Common myeloid progenitor, CD34-positive (primary cell): ENCODE data around the gene CTSC.

Experiments used
- CTCF ChIA-PET: fragments of 350-600 bp; sonication (Branson Sonifier 250); formaldehyde crosslinking; loops from one replicate; lab custom pipeline; 2021; ENCODE audit warnings: antibody characterized with exemption; lab: Charles Lee
- POLR2A ChIA-PET: fragments of 350-600 bp; sonication (Branson Sonifier 250); formaldehyde crosslinking; loops from one replicate; lab custom pipeline; 2021; ENCODE audit warnings: antibody characterized with exemption; lab: Charles Lee
- DNase-seq, 3 donors: peaks; one replicate each; pipeline versions ENCODE4 v3.0.0 to v3.0.0-alpha.2; 2013
- H3K27ac ChIP-seq, 2 experiments: 1 replicate in 1 of 2; 2 replicates in 1 of 2; pipeline ENCODE4 v1.7.0; 2013; ENCODE audit warnings: inconsistent platforms in 2 of 2, low read length in 2 of 2, mild to moderate bottlenecking in 2 of 2, low read depth in 1 of 2, moderate library complexity in 1 of 2; ENCODE audit not compliant: severe bottlenecking in 2 of 2, insufficient read depth in 1 of 2, poor library complexity in 1 of 2
- H3K27me3 ChIP-seq, 5 experiments: replicated peaks in 2 of 5; 1 replicate in 3 of 5; 2 replicates in 2 of 5; pipeline versions ENCODE4 v1.6.1 to v1.7.0; 2013; ENCODE audit warnings: low read length in 4 of 5, mild to moderate bottlenecking in 2 of 5, moderate library complexity in 2 of 5, inconsistent platforms in 1 of 5; ENCODE audit not compliant: insufficient read depth in 5 of 5, control insufficient read depth in 4 of 5
- H3K36me3 ChIP-seq, 4 experiments: 1 replicate in 2 of 4; 2 replicates in 2 of 4; pipeline versions ENCODE4 v1.6.1 to v1.7.0; 2013; ENCODE audit warnings: low read length in 3 of 4, control low read depth in 1 of 4, mild to moderate bottlenecking in 1 of 4; ENCODE audit not compliant: control insufficient read depth in 4 of 4, insufficient read depth in 4 of 4
- H3K4me1 ChIP-seq, 4 experiments: 1 replicate in 3 of 4; 2 replicates in 1 of 4; pipeline versions ENCODE4 v1.6.1 to v1.7.1; 2013; ENCODE audit warnings: low read length in 3 of 4, mild to moderate bottlenecking in 3 of 4, control low read depth in 1 of 4, inconsistent platforms in 1 of 4, moderate library complexity in 1 of 4; ENCODE audit not compliant: control insufficient read depth in 4 of 4, insufficient read depth in 4 of 4; ENCODE audit errors: control extremely low read depth in 1 of 4
- H3K4me3 ChIP-seq, 7 experiments: 1 replicate in 4 of 7; 2 replicates in 3 of 7; pipeline versions ENCODE4 v1.5.1 to v1.7.0; 2013; ENCODE audit warnings: mild to moderate bottlenecking in 7 of 7, low read length in 6 of 7, moderate library complexity in 6 of 7, inconsistent platforms in 2 of 7, low read depth in 2 of 7, control low read depth in 1 of 7; ENCODE audit not compliant: insufficient read depth in 4 of 7, control insufficient read depth in 1 of 7; ENCODE audit errors: extremely low read depth in 1 of 7
- H3K9me3 ChIP-seq, 5 experiments: 1 replicate in 4 of 5; 2 replicates in 1 of 5; pipeline versions ENCODE4 v1.6.1 to v1.7.1; 2013; ENCODE audit warnings: low read length in 4 of 5, mild to moderate bottlenecking in 2 of 5, inconsistent platforms in 1 of 5, low read depth in 1 of 5, moderate library complexity in 1 of 5; ENCODE audit not compliant: control insufficient read depth in 4 of 5, insufficient read depth in 2 of 5; ENCODE audit errors: control extremely low read depth in 1 of 5
- WGBS: methylation state at CpG from one replicate; pipeline ENCODE4 v1.1.5; 2013; ENCODE audit not compliant: insufficient coverage; 5-methylcytosine and 5-hydroxymethylcytosine counted together

The CTSC gene

DNA sequence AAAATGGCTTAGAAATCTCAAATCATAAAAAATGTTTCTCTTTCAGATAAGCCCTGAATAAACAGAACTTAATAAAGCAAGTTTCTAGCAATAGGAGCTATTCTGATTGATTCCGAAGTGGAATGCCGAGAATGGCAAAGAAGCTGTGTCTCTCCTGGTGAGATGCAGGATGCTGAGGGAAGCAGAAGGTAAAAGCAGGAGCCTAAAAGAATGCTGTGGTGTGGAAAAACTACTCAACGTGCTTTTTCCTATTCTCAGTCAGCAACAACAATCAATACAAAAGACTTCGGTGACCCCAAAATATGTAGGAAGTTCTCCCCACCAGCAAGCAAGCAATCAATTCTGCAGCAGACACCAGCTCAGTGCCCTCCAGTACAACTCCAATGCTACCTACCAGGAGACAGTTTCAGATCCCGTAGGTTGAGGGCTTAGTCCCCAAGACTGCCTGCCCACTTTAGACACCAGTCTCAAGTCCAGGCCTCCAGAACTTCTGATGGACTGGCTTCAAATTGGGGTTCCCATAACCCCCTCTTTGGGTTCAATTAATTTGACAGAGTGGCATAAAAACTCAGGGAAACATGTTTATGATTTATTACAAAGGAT, 6.6 kb downstream of the CTSC start:
- DNase-seq: no peak
- H3K4me1 ChIP-seq: peaks cover 4 to 43% (median 14%) of the 10 kb centered on the region in 4 experiments
- H3K36me3 ChIP-seq: peaks cover 22 to 89% (median 40%) of the 10 kb centered on the region in 4 experiments
- POLR2A ChIA-PET: interaction anchor here (0.6 kb wide), 1 partner anchor 79 kb away, joined by 4 read pairs; no protein-coding TSS in a partner anchor
- no peak overlapping the region for H3K27ac ChIP-seq
- H3K27me3 ChIP-seq: no peaks in the 10 kb centered on the region
- CTCF ChIA-PET: no interaction called here
- 94% methylated on average over 2 of the region's 5 CpGs for WGBS
- H3K9me3 ChIP-seq: no peaks in the 10 kb centered on the region
- no peak overlapping the region for H3K4me3 ChIP-seq

DNA sequence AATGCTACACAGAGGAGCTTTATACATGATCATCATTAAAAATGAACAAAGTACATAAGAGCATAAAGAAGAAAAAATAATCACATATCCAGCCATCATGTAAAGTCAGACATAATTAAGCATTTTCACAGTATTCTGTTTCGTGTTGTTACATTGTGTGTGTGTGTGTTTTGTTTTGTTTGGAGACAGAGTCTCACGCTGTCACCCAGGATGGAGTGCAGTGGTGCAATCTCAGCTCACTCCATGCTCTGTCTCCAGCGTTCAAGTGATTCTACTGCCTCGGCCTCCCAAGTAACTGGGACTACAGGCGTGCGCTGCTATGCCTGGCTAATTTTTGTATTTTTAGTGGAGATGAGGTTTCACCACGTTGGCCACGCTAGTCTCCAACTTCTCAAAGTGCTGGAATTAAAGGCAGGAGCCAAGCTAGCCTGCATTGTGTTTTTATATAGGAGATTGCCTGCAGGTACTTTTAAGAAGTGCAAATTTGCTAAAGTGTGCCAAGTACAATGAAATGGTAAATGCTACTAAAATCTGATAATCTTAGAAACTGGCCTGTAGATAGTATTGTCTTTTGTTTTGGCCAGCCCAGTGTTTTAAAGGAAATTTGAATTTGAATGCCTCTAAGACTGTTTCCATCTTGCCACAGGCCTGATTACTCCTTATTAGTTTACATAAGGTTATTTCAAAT, 7.8 kb downstream of the CTSC start:
- ChIA-PET POLR2A (no interaction called here), CTCF (interaction anchor here (0.6 kb wide), 2 partner anchors 12 to 38 kb away, joined by 3 read pairs; no protein-coding TSS in a partner anchor)
- WGBS: 100% methylated on average over 6 of the region's 8 CpGs

DNA sequence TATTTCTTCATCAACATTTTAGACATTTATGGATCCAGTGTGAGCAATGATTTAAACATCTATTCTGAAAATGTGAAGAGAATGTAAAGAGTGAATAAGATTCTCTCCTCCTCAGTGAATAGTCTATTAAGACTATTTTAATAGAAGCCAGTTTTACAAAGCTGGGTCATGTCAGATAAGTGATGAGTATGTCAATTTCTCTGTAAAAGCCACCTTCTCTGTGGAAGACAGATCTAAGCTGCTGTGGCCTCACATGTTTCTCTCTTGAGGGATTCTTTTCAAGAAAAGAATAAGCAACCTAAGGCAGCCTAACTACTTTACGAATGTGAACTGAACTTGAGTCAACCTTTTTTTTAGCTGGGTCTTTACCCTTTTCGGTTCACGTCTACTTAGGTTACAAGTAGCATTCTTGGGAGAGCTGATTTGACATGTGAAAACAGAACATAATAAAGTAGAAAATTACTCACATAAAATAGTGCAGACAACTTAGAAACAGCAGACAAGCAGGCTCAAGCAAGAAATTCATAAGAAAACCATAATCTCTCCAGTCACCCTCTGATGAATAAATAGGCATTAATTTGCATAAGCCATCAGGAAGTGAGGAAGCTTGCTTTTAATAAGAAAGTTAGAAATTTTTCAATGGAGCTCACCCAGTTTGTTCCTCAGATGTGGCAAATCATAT, 9.9 kb downstream of the CTSC start:
- Histone ChIP-seq H3K27ac (no peak overlapping the region), H3K36me3 (peaks cover 18 to 73% (median 32%) of the 10 kb centered on the region in 4 experiments), H3K4me1 (peaks cover 0 to 26% (median 12%) of the 10 kb centered on the region in 4 experiments), H3K4me3 (no peak overlapping the region), H3K9me3 (no peaks in the 10 kb centered on the region), H3K27me3 (no peaks in the 10 kb centered on the region)
- no peak for DNase-seq
- POLR2A ChIA-PET: no interaction called here
- WGBS: no CpG with 5 or more reads among the region's 3 CpGs
- CTCF ChIA-PET: interaction anchor here (1.2 to 1.8 kb wide), 3 partner anchors 10 to 37 kb away, joined by 3 to 12 read pairs (median 4); partner anchors contain the start of gene CTSC

More for the DNA sequence above, 7.8 kb downstream of the CTSC start:
- Histone ChIP-seq H3K4me1 (peaks cover 3 to 40% (median 10%) of the 10 kb centered on the region in 4 experiments), H3K9me3 (no peaks in the 10 kb centered on the region), H3K36me3 (peaks cover 22 to 88% (median 41%) of the 10 kb centered on the region in 4 experiments), H3K4me3 (no peak overlapping the region), H3K27ac (no peak overlapping the region), H3K27me3 (no peaks in the 10 kb centered on the region)
- DNase-seq: no peak

GRCh38 chr11:88327061-88327460, 10.5 kb downstream of the CTSC start:
- Histone ChIP-seq H3K4me1 (peaks cover 0 to 26% (median 12%) of the 10 kb centered on the region in 4 experiments), H3K27ac (no peak overlapping the region), H3K36me3 (peaks cover 15 to 67% (median 28%) of the 10 kb centered on the region in 4 experiments), H3K4me3 (no peak overlapping the region), H3K9me3 (no peaks in the 10 kb centered on the region), H3K27me3 (no peaks in the 10 kb centered on the region)
- no CpG with 5 or more reads among the region's 2 CpGs for WGBS
- ChIA-PET POLR2A (no interaction called here), CTCF (interaction anchor here (1.2 to 1.8 kb wide), 2 partner anchors 10 to 37 kb away, joined by 3 to 12 read pairs; partner anchors contain the start of gene CTSC)
- DNase-seq: no peak

GRCh38 chr11:88326099-88326498, 11.4 kb downstream of the CTSC start:
- POLR2A ChIA-PET: no interaction called here
- Histone ChIP-seq H3K4me3 (no peak overlapping the region), H3K4me1 (peaks cover 0 to 26% (median 12%) of the 10 kb centered on the region in 4 experiments), H3K27me3 (no peaks in the 10 kb centered on the region), H3K27ac (no peak overlapping the region), H3K36me3 (peaks cover 10 to 65% (median 25%) of the 10 kb centered on the region in 4 experiments), H3K9me3 (no peaks in the 10 kb centered on the region)
- CTCF ChIA-PET: interaction anchor here (1.2 kb wide), 1 partner anchor 9 kb away, joined by 3 read pairs; no protein-coding TSS in a partner anchor
- 87% methylated on average over 3 of the region's 3 CpGs for WGBS
- DNase-seq: no peak

- no peaks in the 10 kb centered on the region for H3K27me3 ChIP-seq
- peaks cover 0 to 26% (median 12%) of the 10 kb centered on the region in 4 experiments for H3K4me1 ChIP-seq
- peak overlapping the region in 1 of 7 experiments; percentile 7 for H3K4me3 ChIP-seq
- CTCF ChIA-PET: interaction anchor here (0.7 to 1.2 kb wide), 3 partner anchors 11 to 430 kb away, joined by 3 read pairs; partner anchors contain the start of gene CTSC
- peak in 2 of 3 donors; percentile 24 to 34 for DNase-seq
- peaks cover 6 to 55% (median 20%) of the 10 kb centered on the region in 4 experiments for H3K36me3 ChIP-seq
- POLR2A ChIA-PET: no interaction called here
- WGBS: 100% methylated on average over 2 of the region's 4 CpGs
- peak overlapping the region; percentile 16 to 18 for H3K27ac ChIP-seq
- no peaks in the 10 kb centered on the region for H3K9me3 ChIP-seq
Measured at GRCh38 chr11:88324562-88325345, 12.8 kb downstream of the CTSC start.
